Spleen (tissue), 11 donors: ENCODE measurements around the gene FXYD6. TPM values are rescaled to one million over a fixed set of nuclear protein-coding genes. Genes with fewer than 3 reads are reported as not detected.

Experiments
- DNase-seq: peaks from one replicate; pipeline ENCODE4 v3.0.0-alpha.2; 2020
- H3K27ac ChIP-seq, 8 donors: fragments of 200-600 bp; sonication (generic) in 7 of 8; 1 replicate in 4 of 8; 2 replicates in 4 of 8; pipeline versions ENCODE4 v1.5.0 to v1.8.0; 2016 to 2021; ENCODE audit warnings: inconsistent platforms in 4 of 8, mild to moderate bottlenecking in 4 of 8, moderate library complexity in 1 of 8
- H3K27me3 ChIP-seq, 7 donors: fragments of 200-600 bp; sonication (generic) in 6 of 7; replicated peaks in 1 of 7; 1 replicate in 4 of 7; 2 replicates in 3 of 7; pipeline versions ENCODE4 v1.5.0 to v1.8.0; 2016 to 2021; ENCODE audit warnings: inconsistent platforms in 3 of 7, mild to moderate bottlenecking in 1 of 7
- H3K36me3 ChIP-seq, 6 donors: fragments of 200-600 bp; sonication (generic) in 5 of 6; 1 replicate in 4 of 6; 2 replicates in 2 of 6; pipeline versions ENCODE4 v1.5.0 to v1.8.0; 2016 to 2021; ENCODE audit warnings: inconsistent platforms in 2 of 6
- H3K4me1 ChIP-seq, 6 donors: fragments of 200-600 bp; sonication (generic) in 5 of 6; 1 replicate in 3 of 6; 2 replicates in 3 of 6; pipeline versions ENCODE4 v1.5.0 to v1.8.0; 2016 to 2021; ENCODE audit warnings: inconsistent platforms in 3 of 6
- H3K4me3 ChIP-seq, 8 donors: fragments of 200-600 bp; sonication (generic) in 7 of 8; 1 replicate in 4 of 8; 2 replicates in 4 of 8; pipeline versions ENCODE4 v1.5.0 to v1.8.0; 2016 to 2021; ENCODE audit warnings: inconsistent platforms in 4 of 8, mild to moderate bottlenecking in 4 of 8, moderate library complexity in 2 of 8
- H3K9me3 ChIP-seq, 8 donors: fragments of 200-600 bp; sonication (generic) in 7 of 8; 1 replicate in 4 of 8; 2 replicates in 4 of 8; pipeline versions ENCODE4 v1.5.0 to v1.8.0; 2016 to 2021; ENCODE audit warnings: inconsistent platforms in 4 of 8
- CTCF ChIP-seq, 11 experiments: fragments of 200-600 bp in 7 of 11; fragments of 450-650 bp in 4 of 11; sonication (generic) in 4 of 11; IDR thresholded peaks in 8 of 11; conservative IDR thresholded peaks in 3 of 11; 1 replicate in 7 of 11; 2 replicates in 4 of 11; pipeline versions ENCODE4 v1.4.0 to v1.8.0; 2016 to 2021; ENCODE audit warnings: antibody characterized with exemption in 11 of 11, inconsistent platforms in 4 of 11, mild to moderate bottlenecking in 1 of 11
- POLR2A ChIP-seq, 3 donors: fragments of 450-650 bp; IDR thresholded peaks; one replicate each; pipeline ENCODE4 v1.5.1; 2017; ENCODE audit warnings: antibody characterized with exemption in 3 of 3, mild to moderate bottlenecking in 1 of 3
- POLR2AphosphoS5 ChIP-seq, 3 donors: sonication (generic); formaldehyde crosslinking; IDR thresholded peaks; one replicate each; pipeline ENCODE4 v1.5.1; 2017; ENCODE audit warnings: antibody characterized with exemption in 3 of 3
- WGBS, 5 donors: extraction: QIAGEN DNeasy Blood & Tissue Kit in 3 of 5; methylation state at CpG; one replicate each; pipeline versions ENCODE4 v1.1.5 to v1.1.7; 2013 to 2018; 5-methylcytosine and 5-hydroxymethylcytosine counted together
- intact Hi-C: fragments of 100-400 bp; cut with DNase I; formaldehyde crosslinking; loops from one replicate; pipeline ENCODE4 v1.15.0; 2023; ENCODE audit warnings: low total_unique reads
- polyA plus RNA-seq, 3 donors: library from polyadenylated mRNA; stranded (reverse); fragments of 200-250 nt; gene quantifications; one replicate each; pipeline ENCODE4 v1.2.1, GENCODE V29; 2013
- total RNA-seq, 7 donors: library from RNA; depleted of rRNA in 3 of 7; stranded (reverse); fragments of >200 nt in 3 of 7; fragmentation: NEBNext Ultra II Directional in 4 of 7; extraction: Animal tissue kit (Norgen Biotek cat#: 25700) in 4 of 7; gene quantifications; one replicate each; pipeline versions ENCODE4 v1.1.0 to v1.2.1, GENCODE V29; 2016 to 2021
- donor health status: healthy with polysubstance abuse.
- donor health status: DM: no; HTN: no; CAD: no; lungs with moderate emphysema.
- donor health status: DM: no; HTN: no; CAD: no.
- donor health status: Bipolar disorder and iron deficiency.
- donor health status: healthy.
- donor health status: DM: no; HTN: no; CAD: no.
- donor health status: DM: yes; HTN: yes; CAD: no.

FXYD6 gene
- total and polyA plus RNA-seq, 10 donors, result 40.8 to 230 (median 116) TPM

GRCh38 chr11:117878314-117878938, 2.0 kb upstream of the FXYD6 start:
- peaks cover 0 to 76% (median 16%) of the 10 kb centered on the region in 7 donors for H3K27me3 ChIP-seq
- no peak overlapping the region for H3K27ac ChIP-seq
- peaks cover 0 to 45% (median 38%) of the 10 kb centered on the region in 6 donors for H3K4me1 ChIP-seq
- no peaks in the 10 kb centered on the region for H3K36me3 ChIP-seq
- no peaks in the 10 kb centered on the region for H3K9me3 ChIP-seq
- TF ChIP-seq POLR2A (IDR thresholded peaks at IDR 0.05) (no peak), POLR2AphosphoS5 (IDR thresholded peaks at IDR 0.05) (no peak), CTCF (IDR thresholded peaks at IDR 0.05 in 8 of 11, conservative IDR thresholded peaks at IDR 0.05 in 3 of 11) (no peak)
- DNase-seq, result no peak
- H3K4me3 ChIP-seq, result no peak overlapping the region
- intact Hi-C loops, result no loop called here
- 88 to 95% (median 91%) methylated on average over 6 of the region's 6 CpGs for WGBS, 5 donors

GRCh38 chr11:117877120-117877784, 794 bp upstream of the FXYD6 start:
- WGBS, 5 donors, result 44 to 56% (median 54%) methylated on average over 12 of the region's 12 CpGs
- H3K27ac ChIP-seq, result peak overlapping the region; percentile 48 to 91 (median 82)
- H3K27me3 ChIP-seq, result peaks cover 0 to 86% (median 16%) of the 10 kb centered on the region in 7 donors

GRCh38 chr11:117876059-117876340, 458 bp downstream of the FXYD6 start:
- peak overlapping the region; percentile 47 to 75 (median 60) for H3K4me3 ChIP-seq
- H3K9me3 ChIP-seq, result no peaks in the 10 kb centered on the region
- 1 to 3% (median 1%) methylated on average over 9 of the region's 9 CpGs for WGBS, 5 donors
- H3K27me3 ChIP-seq, result peaks cover 0 to 88% (median 16%) of the 10 kb centered on the region in 7 donors
- H3K4me1 ChIP-seq, result peaks cover 7 to 66% (median 54%) of the 10 kb centered on the region in 6 donors
- peak overlapping the region; percentile 48 to 91 (median 82) for H3K27ac ChIP-seq
- no peaks in the 10 kb centered on the region for H3K36me3 ChIP-seq
- no peak for DNase-seq
- intact Hi-C loops, result no loop called here
- TF ChIP-seq POLR2A (IDR thresholded peaks at IDR 0.05), result no peak
- no peak for TF ChIP-seq POLR2AphosphoS5 (IDR thresholded peaks at IDR 0.05)
- TF ChIP-seq CTCF (IDR thresholded peaks at IDR 0.05 in 8 of 11, conservative IDR thresholded peaks at IDR 0.05 in 3 of 11), result no peak

More at GRCh38 chr11:117877120-117877784, 794 bp upstream of the FXYD6 start:
- TF ChIP-seq POLR2AphosphoS5 (IDR thresholded peaks at IDR 0.05) (no peak), POLR2A (IDR thresholded peaks at IDR 0.05) (no peak), CTCF (IDR thresholded peaks at IDR 0.05 in 8 of 11, conservative IDR thresholded peaks at IDR 0.05 in 3 of 11) (no peak)
- DNase-seq, result no peak
- peak overlapping the region; percentile 47 to 75 (median 60) for H3K4me3 ChIP-seq
- no peaks in the 10 kb centered on the region for H3K36me3 ChIP-seq
- intact Hi-C loops, result no loop called here
- H3K9me3 ChIP-seq, result no peaks in the 10 kb centered on the region
- H3K4me1 ChIP-seq, result peaks cover 4 to 57% (median 49%) of the 10 kb centered on the region in 6 donors

- DNase-seq, result no peak
- Histone ChIP-seq H3K4me3 (peak overlapping the region; percentile 47 to 75 (median 60)), H3K9me3 (no peaks in the 10 kb centered on the region), H3K4me1 (peaks cover 7 to 70% (median 55%) of the 10 kb centered on the region in 6 donors), H3K27ac (peak overlapping the region; percentile 13 to 91 (median 82)), H3K36me3 (no peaks in the 10 kb centered on the region), H3K27me3 (peaks cover 0 to 85% (median 16%) of the 10 kb centered on the region in 7 donors)
- peak in 1 of 3 donors; percentile 48 for TF ChIP-seq POLR2AphosphoS5 (IDR thresholded peaks at IDR 0.05)
- TF ChIP-seq POLR2A (IDR thresholded peaks at IDR 0.05), result no peak
- TF ChIP-seq CTCF (IDR thresholded peaks at IDR 0.05 in 8 of 11, conservative IDR thresholded peaks at IDR 0.05 in 3 of 11), result no peak
- intact Hi-C loops, result no loop called here
- 4 to 7% (median 4%) methylated on average over 14 to 20 of the region's 20 CpGs for WGBS, 5 donors
Measured at GRCh38 chr11:117875382-117876058, 938 bp downstream of the FXYD6 start.
